ENCODE measurements around the gene TM9SF4. TPM values are rescaled to one million over a fixed set of nuclear protein-coding genes. Genes with fewer than 3 reads are reported as not detected.

TM9SF4 gene
- total RNA-seq, 2 donors from 2014 or later: 77.2 to 84.8 TPM

DNA sequence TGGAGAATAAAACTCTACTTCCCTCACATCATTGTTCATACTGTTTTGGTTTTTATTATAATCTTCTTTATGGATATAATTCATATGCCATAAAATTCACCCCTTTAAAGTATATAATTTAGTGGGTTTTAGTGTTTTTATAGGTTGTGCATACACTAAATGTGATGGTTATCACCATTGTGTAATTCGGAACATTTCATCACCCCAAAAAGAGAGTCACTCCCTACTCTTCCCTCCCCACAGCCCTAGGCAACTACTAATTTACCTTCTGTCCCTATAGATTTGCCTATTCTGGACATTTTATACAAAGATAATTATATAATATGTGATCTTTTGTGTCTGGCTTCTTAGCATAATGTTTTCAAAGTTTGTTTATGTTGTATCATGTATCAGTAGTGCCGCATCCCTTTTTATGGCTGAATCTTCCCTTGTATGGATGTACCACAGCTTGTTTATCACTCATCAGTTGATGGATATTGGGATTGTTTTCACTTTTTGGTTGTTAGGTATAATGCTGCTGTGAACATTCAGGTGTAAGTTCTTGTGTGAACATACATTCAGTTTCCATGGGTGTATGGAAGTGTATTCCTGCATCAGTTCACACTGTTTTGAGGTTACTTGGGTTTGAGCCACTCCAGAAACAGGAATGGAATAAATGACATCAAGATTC lies 4.2 kb downstream of the TM9SF4 start:
- no peak overlapping the region for H3K27ac Mint-ChIP-seq
- 83 to 98% methylated on average over 1 to 2 of the region's 2 CpGs for WGBS, 2 experiments (ENCODE audit: insufficient coverage in 1 of 2, insufficient read length in 1 of 2)

DNA sequence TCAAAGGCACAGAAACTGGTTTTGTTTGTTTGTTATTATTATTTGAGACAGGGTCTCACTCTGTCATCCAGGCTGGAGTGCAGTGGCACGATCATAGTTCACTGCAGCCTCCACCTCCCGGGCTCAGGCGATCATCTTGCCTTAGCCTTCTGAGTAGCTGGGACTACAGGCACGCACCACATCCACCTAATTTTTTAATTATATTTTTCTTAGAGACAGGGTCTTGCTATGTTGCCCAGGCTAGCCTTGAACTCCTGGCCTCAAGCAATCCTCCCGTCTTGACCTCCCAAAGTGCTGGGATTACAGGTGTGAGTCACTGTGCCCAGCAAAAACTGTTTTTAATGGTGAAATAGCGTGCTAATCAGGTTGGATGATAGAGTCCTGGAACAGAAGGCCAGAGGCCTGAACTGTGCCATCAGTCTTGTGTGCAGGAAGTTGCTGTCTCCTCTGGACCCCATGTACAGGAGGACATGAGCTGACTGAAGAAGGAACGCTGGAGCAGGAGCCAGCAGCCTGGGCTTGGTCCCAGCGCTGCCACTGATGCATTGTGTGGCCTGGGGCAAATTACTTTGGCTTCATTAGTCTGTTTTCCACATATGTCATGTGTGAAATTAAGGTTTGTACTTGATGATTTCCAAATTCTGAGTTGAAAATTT lies 4.9 kb downstream of the TM9SF4 start:
- Mint-ChIP-seq H3K9me3 (no peaks in the 10 kb centered on the region), H3K27me3 (ENCODE audit: insufficient read depth) (no peaks in the 10 kb centered on the region), H3K27ac (peak overlapping the region; percentile 31), H3K4me1 (peaks cover 38% of the 10 kb centered on the region), H3K36me3 (ENCODE audit: low read depth) (peaks cover 22% of the 10 kb centered on the region), H3K4me3 (no peak overlapping the region)
- Histone ChIP-seq H3K9me3 (ENCODE audit: control insufficient read depth, low read length) (no peaks in the 10 kb centered on the region), H3K4me3 (ENCODE audit: low read length) (no peak overlapping the region), H3K4me1 (ENCODE audit: control insufficient read depth, insufficient read depth, low read length) (peaks cover 9% of the 10 kb centered on the region), H3K27me3 (ENCODE audit: control insufficient read depth, insufficient read depth, low read length, poor library complexity, severe bottlenecking) (no peaks in the 10 kb centered on the region), H3K27ac (ENCODE audit: low read depth, low read length) (no peak overlapping the region), H3K9ac (ENCODE audit: extremely low read depth, low read length, poor library complexity, severe bottlenecking) (no peak overlapping the region), H3K36me3 (ENCODE audit: control insufficient read depth, insufficient read depth, low read length) (peaks cover 5% of the 10 kb centered on the region)
- DNase-seq: no peak
- TF ChIP-seq, protein P1, sequence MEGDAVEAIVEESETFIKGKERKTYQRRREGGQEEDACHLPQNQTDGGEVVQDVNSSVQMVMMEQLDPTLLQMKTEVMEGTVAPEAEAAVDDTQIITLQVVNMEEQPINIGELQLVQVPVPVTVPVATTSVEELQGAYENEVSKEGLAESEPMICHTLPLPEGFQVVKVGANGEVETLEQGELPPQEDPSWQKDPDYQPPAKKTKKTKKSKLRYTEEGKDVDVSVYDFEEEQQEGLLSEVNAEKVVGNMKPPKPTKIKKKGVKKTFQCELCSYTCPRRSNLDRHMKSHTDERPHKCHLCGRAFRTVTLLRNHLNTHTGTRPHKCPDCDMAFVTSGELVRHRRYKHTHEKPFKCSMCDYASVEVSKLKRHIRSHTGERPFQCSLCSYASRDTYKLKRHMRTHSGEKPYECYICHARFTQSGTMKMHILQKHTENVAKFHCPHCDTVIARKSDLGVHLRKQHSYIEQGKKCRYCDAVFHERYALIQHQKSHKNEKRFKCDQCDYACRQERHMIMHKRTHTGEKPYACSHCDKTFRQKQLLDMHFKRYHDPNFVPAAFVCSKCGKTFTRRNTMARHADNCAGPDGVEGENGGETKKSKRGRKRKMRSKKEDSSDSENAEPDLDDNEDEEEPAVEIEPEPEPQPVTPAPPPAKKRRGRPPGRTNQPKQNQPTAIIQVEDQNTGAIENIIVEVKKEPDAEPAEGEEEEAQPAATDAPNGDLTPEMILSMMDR (conservative IDR thresholded peaks at IDR 0.05): no peak
- 94 to 96% methylated on average over 5 to 8 of the region's 8 CpGs for WGBS, 2 experiments (ENCODE audit: insufficient coverage in 1 of 2, insufficient read length in 1 of 2)

More for the DNA sequence above, 4.2 kb downstream of the TM9SF4 start:
- Mint-ChIP-seq H3K27me3 (ENCODE audit: insufficient read depth) (no peaks in the 10 kb centered on the region), H3K36me3 (ENCODE audit: low read depth) (peaks cover 18% of the 10 kb centered on the region), H3K9me3 (no peaks in the 10 kb centered on the region), H3K4me1 (peaks cover 38% of the 10 kb centered on the region), H3K4me3 (no peak overlapping the region)
- no peaks in the 10 kb centered on the region for H3K27me3 ChIP-seq (ENCODE audit: control insufficient read depth, insufficient read depth, low read length, poor library complexity, severe bottlenecking)
- H3K9ac ChIP-seq (ENCODE audit: extremely low read depth, low read length, poor library complexity, severe bottlenecking): no peak overlapping the region
- no peaks in the 10 kb centered on the region for H3K9me3 ChIP-seq (ENCODE audit: control insufficient read depth, low read length)
- TF ChIP-seq, protein P1 (conservative IDR thresholded peaks at IDR 0.05): no peak
- H3K27ac ChIP-seq (ENCODE audit: low read depth, low read length): no peak overlapping the region
- no peak for DNase-seq
- peaks cover 9% of the 10 kb centered on the region for H3K4me1 ChIP-seq (ENCODE audit: control insufficient read depth, insufficient read depth, low read length)
- H3K4me3 ChIP-seq (ENCODE audit: low read length): no peak overlapping the region
- no peaks in the 10 kb centered on the region for H3K36me3 ChIP-seq (ENCODE audit: control insufficient read depth, insufficient read depth, low read length)

DNA sequence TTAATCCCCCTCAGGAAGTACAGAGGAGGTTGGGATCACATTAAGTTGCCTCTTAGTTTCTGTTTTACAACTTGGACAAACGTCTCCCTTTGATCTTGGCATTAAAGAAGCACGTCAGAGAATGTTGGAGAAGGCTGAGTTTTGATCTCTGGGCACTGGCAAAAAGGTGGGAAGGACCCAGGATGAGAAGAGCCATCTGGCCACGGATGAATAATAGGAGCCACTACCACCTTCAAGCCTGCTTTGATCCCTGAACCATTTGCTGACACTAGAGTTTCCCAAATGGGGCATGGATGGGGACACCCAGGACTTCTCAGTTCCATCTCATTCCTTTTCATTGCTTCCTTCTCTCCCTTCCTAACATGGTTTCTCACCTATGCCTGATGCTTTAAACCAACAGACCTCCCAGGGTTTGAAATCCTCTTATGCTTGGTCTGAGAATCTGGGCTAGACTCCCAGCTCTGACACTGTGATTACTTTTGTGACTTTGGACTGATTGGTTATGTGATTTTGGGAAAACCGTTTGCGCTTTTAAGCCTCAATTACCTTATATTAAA lies 5.8 kb downstream of the TM9SF4 start:
- Mint-ChIP-seq H3K27me3 (ENCODE audit: insufficient read depth) (no peaks in the 10 kb centered on the region), H3K9me3 (peaks cover under 1% of the 10 kb centered on the region), H3K36me3 (ENCODE audit: low read depth) (peaks cover 22% of the 10 kb centered on the region), H3K4me1 (peaks cover 36% of the 10 kb centered on the region), H3K27ac (peak overlapping the region; percentile 31), H3K4me3 (no peak overlapping the region)
- TF ChIP-seq, protein P1 (conservative IDR thresholded peaks at IDR 0.05): no peak
- H3K4me3 ChIP-seq (ENCODE audit: low read length): no peak overlapping the region
- 70 to 76% methylated on average over 2 to 3 of the region's 5 CpGs for WGBS, 2 experiments (ENCODE audit: insufficient coverage in 1 of 2, insufficient read length in 1 of 2)
- peaks cover 5% of the 10 kb centered on the region for H3K36me3 ChIP-seq (ENCODE audit: control insufficient read depth, insufficient read depth, low read length)
- H3K9me3 ChIP-seq (ENCODE audit: control insufficient read depth, low read length): no peaks in the 10 kb centered on the region
- DNase-seq: no peak
- no peak overlapping the region for H3K27ac ChIP-seq (ENCODE audit: low read depth, low read length)
- no peaks in the 10 kb centered on the region for H3K27me3 ChIP-seq (ENCODE audit: control insufficient read depth, insufficient read depth, low read length, poor library complexity, severe bottlenecking)
- H3K9ac ChIP-seq (ENCODE audit: extremely low read depth, low read length, poor library complexity, severe bottlenecking): no peak overlapping the region
- peaks cover 9% of the 10 kb centered on the region for H3K4me1 ChIP-seq (ENCODE audit: control insufficient read depth, insufficient read depth, low read length)

Data from endodermal cell (in vitro differentiated cells).